ENCODE results near the gene ANLN. TPM values are rescaled to one million over a fixed set of nuclear protein-coding genes. Genes with fewer than 3 reads are reported as not detected.
"Not testable (repeated sequence)": the region's sequence is repeated elsewhere in the genome, so short reads cannot be mapped to it uniquely, and the experiment has no call there.

ANLN gene
- total RNA-seq, 1 experiment from 2014 or later: 81.1 TPM

DNA sequence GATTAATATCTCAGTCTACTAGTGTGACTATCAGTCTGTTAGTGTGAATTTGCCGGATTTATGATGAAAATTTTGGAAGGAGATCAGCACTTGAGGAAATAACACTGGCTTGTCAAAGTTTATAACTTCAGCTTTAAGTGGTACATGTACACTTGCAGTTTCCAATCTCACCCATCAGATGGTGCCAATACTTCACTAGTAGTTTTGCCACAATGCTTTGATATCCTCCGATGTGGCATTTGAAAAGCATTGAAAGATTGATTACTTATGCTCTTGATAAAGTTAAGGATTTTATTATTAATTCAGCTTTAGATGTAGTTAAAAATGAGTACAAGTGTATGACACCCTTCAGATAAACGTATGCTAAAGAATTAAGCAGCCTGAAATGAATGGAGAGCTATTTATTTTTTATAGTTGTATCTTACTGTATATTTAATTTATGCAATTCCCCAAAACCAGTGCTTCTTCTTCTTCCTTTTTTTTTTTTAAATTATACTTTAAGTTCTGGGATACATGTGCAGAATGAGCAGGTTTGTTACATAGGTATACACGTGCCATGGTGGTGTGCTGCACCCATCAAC is 98.2 kb downstream of the ANLN start:
- ATAC-seq (peak; percentile 57; the same call in 1 of the 2 replicates), DNase-seq (ENCODE audit: low spot score) (no peak)
- ChIA-PET CTCF (interaction anchor here (0.6 to 2.6 kb wide), 17 partner anchors 9 to 711 kb away, joined by 3 to 25 read pairs (median 4); no protein-coding TSS in a partner anchor), POLR2A (interaction anchor here (0.6 kb wide), 2 partner anchors 151 to 1622 kb away, joined by 3 to 8 read pairs; no protein-coding TSS in a partner anchor)
- Mint-ChIP-seq H3K4me1 (no peaks in the 10 kb centered on the region), H3K4me3 (no peak overlapping the region), H3K9me3 (peaks cover 15% of the 10 kb centered on the region), H3K27me3 (ENCODE audit: low read depth) (no peaks in the 10 kb centered on the region), H3K36me3 (peaks cover 12% of the 10 kb centered on the region), H3K27ac (no peak overlapping the region)
- TF ChIP-seq, protein P1, sequence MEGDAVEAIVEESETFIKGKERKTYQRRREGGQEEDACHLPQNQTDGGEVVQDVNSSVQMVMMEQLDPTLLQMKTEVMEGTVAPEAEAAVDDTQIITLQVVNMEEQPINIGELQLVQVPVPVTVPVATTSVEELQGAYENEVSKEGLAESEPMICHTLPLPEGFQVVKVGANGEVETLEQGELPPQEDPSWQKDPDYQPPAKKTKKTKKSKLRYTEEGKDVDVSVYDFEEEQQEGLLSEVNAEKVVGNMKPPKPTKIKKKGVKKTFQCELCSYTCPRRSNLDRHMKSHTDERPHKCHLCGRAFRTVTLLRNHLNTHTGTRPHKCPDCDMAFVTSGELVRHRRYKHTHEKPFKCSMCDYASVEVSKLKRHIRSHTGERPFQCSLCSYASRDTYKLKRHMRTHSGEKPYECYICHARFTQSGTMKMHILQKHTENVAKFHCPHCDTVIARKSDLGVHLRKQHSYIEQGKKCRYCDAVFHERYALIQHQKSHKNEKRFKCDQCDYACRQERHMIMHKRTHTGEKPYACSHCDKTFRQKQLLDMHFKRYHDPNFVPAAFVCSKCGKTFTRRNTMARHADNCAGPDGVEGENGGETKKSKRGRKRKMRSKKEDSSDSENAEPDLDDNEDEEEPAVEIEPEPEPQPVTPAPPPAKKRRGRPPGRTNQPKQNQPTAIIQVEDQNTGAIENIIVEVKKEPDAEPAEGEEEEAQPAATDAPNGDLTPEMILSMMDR (IDR thresholded peaks at IDR 0.05): peak; percentile 54
- TF ChIP-seq, protein P2, sequence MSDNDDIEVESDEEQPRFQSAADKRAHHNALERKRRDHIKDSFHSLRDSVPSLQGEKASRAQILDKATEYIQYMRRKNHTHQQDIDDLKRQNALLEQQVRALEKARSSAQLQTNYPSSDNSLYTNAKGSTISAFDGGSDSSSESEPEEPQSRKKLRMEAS (CRISPR knock-in tag; IDR thresholded peaks at IDR 0.05): no peak

DNA sequence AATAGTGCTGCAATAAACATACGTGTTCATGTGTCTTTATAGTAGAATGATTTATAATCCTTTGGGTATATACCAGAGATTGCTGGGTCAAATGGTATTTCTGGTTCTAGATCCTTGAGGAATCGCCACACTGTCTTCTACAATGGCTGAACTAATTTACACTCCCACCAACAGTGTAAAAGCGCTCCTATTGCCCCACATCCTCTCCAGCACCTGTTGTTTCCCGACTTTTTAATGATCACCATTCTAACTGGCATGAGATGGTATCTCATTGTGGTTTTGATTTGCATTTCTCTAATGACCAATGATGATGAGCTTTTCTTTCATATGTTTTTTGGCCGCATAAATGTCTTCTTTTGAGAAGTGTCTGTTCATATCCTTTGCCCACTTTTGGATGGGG is 99.0 kb downstream of the ANLN start:
- ATAC-seq; H3K27me3 Mint-ChIP-seq (ENCODE audit: low read depth); POLR2A ChIA-PET; H3K4me1 Mint-ChIP-seq; DNase-seq (ENCODE audit: low spot score); H3K4me3 Mint-ChIP-seq; H3K27ac Mint-ChIP-seq: not testable (repeated sequence)
- H3K36me3 Mint-ChIP-seq: peaks cover 12% of the 10 kb centered on the region
- CTCF ChIA-PET: interaction anchor here (0.8 to 3.7 kb wide), 4 partner anchors 181 to 710 kb away, joined by 3 to 11 read pairs (median 5); no protein-coding TSS in a partner anchor
- H3K9me3 Mint-ChIP-seq: peaks cover 15% of the 10 kb centered on the region

DNA sequence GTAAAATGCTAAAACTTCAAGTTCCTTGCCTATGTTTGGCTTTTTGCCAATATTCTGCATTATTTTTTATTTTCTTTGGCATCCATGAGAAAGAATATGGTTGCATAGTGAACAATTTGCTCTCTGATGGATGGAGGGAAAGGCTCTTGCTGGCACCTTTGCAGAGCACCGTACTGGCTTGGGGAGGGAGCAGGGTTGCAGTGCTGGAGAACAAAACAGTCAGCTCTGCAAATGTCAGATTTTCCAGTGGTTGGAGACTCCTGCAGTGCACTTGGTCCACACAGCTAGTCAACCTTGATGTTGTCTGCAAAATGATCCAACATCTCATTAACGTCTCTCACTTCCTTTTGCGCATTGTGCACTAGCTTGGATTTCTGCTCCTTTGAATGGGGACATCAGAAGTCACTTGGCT is 100.8 kb downstream of the ANLN start:
- H3K27me3 Mint-ChIP-seq (ENCODE audit: low read depth): no peaks in the 10 kb centered on the region
- no peak overlapping the region for H3K4me3 Mint-ChIP-seq
- ATAC-seq (no peak), DNase-seq (ENCODE audit: low spot score) (no peak)
- CTCF ChIA-PET: interaction anchor here (0.9 to 3.7 kb wide), 5 partner anchors 163 to 708 kb away, joined by 3 to 11 read pairs (median 4); no protein-coding TSS in a partner anchor
- H3K4me1 Mint-ChIP-seq: no peaks in the 10 kb centered on the region
- peaks cover 19% of the 10 kb centered on the region for H3K9me3 Mint-ChIP-seq
- POLR2A ChIA-PET: no interaction called here
- H3K36me3 Mint-ChIP-seq: peaks cover 12% of the 10 kb centered on the region
- H3K27ac Mint-ChIP-seq: no peak overlapping the region
- TF ChIP-seq ELF4 (CRISPR knock-in tag; IDR thresholded peaks at IDR 0.05; ENCODE audit: low read depth): no peak
- TF ChIP-seq IRF2 (CRISPR knock-in tag; IDR thresholded peaks at IDR 0.05; ENCODE audit: borderline replicate concordance, low read depth): no peak
- TF ChIP-seq, protein P3, sequence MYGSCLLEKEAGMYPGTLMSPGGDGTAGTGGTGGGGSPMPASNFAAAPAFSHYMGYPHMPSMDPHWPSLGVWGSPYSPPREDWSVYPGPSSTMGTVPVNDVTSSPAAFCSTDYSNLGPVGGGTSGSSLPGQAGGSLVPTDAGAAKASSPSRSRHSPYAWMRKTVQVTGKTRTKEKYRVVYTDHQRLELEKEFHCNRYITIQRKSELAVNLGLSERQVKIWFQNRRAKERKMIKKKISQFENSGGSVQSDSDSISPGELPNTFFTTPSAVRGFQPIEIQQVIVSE (CRISPR knock-in tag; IDR thresholded peaks at IDR 0.05; ENCODE audit: borderline replicate concordance): no peak
- TF ChIP-seq CBFB (CRISPR knock-in tag; IDR thresholded peaks at IDR 0.05; ENCODE audit: low read depth): no peak
- no peak for TF ChIP-seq ZNF671 (CRISPR knock-in tag; IDR thresholded peaks at IDR 0.05)
- TF ChIP-seq, protein P4, sequence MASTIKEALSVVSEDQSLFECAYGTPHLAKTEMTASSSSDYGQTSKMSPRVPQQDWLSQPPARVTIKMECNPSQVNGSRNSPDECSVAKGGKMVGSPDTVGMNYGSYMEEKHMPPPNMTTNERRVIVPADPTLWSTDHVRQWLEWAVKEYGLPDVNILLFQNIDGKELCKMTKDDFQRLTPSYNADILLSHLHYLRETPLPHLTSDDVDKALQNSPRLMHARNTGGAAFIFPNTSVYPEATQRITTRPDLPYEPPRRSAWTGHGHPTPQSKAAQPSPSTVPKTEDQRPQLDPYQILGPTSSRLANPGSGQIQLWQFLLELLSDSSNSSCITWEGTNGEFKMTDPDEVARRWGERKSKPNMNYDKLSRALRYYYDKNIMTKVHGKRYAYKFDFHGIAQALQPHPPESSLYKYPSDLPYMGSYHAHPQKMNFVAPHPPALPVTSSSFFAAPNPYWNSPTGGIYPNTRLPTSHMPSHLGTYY (CRISPR knock-in tag; IDR thresholded peaks at IDR 0.05): no peak
- no peak for TF ChIP-seq GTF2I (CRISPR knock-in tag; conservative IDR thresholded peaks at IDR 0.05)
- TF ChIP-seq, protein P5, sequence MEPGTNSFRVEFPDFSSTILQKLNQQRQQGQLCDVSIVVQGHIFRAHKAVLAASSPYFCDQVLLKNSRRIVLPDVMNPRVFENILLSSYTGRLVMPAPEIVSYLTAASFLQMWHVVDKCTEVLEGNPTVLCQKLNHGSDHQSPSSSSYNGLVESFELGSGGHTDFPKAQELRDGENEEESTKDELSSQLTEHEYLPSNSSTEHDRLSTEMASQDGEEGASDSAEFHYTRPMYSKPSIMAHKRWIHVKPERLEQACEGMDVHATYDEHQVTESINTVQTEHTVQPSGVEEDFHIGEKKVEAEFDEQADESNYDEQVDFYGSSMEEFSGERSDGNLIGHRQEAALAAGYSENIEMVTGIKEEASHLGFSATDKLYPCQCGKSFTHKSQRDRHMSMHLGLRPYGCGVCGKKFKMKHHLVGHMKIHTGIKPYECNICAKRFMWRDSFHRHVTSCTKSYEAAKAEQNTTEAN (CRISPR knock-in tag; IDR thresholded peaks at IDR 0.05): no peak
- no peak for TF ChIP-seq TP53 (CRISPR knock-in tag; IDR thresholded peaks at IDR 0.05)
- TF ChIP-seq PRRX2 (CRISPR knock-in tag; IDR thresholded peaks at IDR 0.05): no peak
- TF ChIP-seq GABPB1 (CRISPR knock-in tag; IDR thresholded peaks at IDR 0.05): no peak
- TF ChIP-seq, protein P6, sequence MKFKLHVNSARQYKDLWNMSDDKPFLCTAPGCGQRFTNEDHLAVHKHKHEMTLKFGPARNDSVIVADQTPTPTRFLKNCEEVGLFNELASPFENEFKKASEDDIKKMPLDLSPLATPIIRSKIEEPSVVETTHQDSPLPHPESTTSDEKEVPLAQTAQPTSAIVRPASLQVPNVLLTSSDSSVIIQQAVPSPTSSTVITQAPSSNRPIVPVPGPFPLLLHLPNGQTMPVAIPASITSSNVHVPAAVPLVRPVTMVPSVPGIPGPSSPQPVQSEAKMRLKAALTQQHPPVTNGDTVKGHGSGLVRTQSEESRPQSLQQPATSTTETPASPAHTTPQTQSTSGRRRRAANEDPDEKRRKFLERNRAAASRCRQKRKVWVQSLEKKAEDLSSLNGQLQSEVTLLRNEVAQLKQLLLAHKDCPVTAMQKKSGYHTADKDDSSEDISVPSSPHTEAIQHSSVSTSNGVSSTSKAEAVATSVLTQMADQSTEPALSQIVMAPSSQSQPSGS (CRISPR knock-in tag; IDR thresholded peaks at IDR 0.05; ENCODE audit: borderline replicate concordance, low read depth): no peak
- no peak for TF ChIP-seq MXD4 (CRISPR knock-in tag; IDR thresholded peaks at IDR 0.05; ENCODE audit: borderline replicate concordance)
- TF ChIP-seq ZNF416 (CRISPR knock-in tag; IDR thresholded peaks at IDR 0.05): no peak
- no peak for TF ChIP-seq TCF7 (CRISPR knock-in tag; IDR thresholded peaks at IDR 0.05; ENCODE audit: low read depth)
- TF ChIP-seq, protein P7, sequence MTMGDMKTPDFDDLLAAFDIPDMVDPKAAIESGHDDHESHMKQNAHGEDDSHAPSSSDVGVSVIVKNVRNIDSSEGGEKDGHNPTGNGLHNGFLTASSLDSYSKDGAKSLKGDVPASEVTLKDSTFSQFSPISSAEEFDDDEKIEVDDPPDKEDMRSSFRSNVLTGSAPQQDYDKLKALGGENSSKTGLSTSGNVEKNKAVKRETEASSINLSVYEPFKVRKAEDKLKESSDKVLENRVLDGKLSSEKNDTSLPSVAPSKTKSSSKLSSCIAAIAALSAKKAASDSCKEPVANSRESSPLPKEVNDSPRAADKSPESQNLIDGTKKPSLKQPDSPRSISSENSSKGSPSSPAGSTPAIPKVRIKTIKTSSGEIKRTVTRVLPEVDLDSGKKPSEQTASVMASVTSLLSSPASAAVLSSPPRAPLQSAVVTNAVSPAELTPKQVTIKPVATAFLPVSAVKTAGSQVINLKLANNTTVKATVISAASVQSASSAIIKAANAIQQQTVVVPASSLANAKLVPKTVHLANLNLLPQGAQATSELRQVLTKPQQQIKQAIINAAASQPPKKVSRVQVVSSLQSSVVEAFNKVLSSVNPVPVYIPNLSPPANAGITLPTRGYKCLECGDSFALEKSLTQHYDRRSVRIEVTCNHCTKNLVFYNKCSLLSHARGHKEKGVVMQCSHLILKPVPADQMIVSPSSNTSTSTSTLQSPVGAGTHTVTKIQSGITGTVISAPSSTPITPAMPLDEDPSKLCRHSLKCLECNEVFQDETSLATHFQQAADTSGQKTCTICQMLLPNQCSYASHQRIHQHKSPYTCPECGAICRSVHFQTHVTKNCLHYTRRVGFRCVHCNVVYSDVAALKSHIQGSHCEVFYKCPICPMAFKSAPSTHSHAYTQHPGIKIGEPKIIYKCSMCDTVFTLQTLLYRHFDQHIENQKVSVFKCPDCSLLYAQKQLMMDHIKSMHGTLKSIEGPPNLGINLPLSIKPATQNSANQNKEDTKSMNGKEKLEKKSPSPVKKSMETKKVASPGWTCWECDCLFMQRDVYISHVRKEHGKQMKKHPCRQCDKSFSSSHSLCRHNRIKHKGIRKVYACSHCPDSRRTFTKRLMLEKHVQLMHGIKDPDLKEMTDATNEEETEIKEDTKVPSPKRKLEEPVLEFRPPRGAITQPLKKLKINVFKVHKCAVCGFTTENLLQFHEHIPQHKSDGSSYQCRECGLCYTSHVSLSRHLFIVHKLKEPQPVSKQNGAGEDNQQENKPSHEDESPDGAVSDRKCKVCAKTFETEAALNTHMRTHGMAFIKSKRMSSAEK (CRISPR knock-in tag; IDR thresholded peaks at IDR 0.05; ENCODE audit: borderline replicate concordance): no peak
- TF ChIP-seq, protein P8, sequence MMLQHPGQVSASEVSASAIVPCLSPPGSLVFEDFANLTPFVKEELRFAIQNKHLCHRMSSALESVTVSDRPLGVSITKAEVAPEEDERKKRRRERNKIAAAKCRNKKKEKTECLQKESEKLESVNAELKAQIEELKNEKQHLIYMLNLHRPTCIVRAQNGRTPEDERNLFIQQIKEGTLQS (CRISPR knock-in tag; conservative IDR thresholded peaks at IDR 0.05): no peak

All from WTC11 (cell line).